KG1 (cell line): ENCODE measurements around the gene PCDHGA5.
"Not testable (repeated sequence)": the region's sequence is repeated elsewhere in the genome, so short reads cannot be mapped to it uniquely, and the experiment has no call there.

ENCODE experiments used
- DNase-seq: peaks from one replicate; lab custom pipeline; 2025; lab: John Stamatoyannopoulos, UW

The PCDHGA5 gene

GRCh38 chr5:141387557-141388311 is 23.8 kb downstream of the PCDHGA5 start, which contains the start of gene PCDHGB4:
TSS of gene PCDHGB4 (plus strand) at chr5:141387698. CDS start at chr5:141387885, 187 bp downstream.
- not testable (repeated sequence) for DNase-seq

DNA sequence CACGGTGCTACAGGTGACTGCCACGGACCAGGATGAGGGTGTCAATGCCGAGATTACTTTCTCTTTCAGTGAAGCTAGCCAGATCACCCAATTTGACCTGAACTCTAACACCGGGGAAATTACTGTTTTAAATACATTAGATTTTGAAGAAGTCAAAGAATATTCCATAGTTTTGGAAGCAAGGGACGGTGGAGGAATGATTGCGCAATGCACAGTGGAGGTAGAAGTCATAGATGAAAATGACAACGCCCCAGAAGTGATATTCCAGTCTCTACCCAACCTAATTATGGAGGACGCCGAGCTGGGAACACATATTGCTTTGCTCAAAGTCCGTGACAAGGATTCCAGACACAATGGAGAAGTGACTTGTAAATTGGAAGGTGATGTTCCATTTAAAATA is 24.7 kb downstream of the PCDHGA5 start:
- no peak for DNase-seq

DNA sequence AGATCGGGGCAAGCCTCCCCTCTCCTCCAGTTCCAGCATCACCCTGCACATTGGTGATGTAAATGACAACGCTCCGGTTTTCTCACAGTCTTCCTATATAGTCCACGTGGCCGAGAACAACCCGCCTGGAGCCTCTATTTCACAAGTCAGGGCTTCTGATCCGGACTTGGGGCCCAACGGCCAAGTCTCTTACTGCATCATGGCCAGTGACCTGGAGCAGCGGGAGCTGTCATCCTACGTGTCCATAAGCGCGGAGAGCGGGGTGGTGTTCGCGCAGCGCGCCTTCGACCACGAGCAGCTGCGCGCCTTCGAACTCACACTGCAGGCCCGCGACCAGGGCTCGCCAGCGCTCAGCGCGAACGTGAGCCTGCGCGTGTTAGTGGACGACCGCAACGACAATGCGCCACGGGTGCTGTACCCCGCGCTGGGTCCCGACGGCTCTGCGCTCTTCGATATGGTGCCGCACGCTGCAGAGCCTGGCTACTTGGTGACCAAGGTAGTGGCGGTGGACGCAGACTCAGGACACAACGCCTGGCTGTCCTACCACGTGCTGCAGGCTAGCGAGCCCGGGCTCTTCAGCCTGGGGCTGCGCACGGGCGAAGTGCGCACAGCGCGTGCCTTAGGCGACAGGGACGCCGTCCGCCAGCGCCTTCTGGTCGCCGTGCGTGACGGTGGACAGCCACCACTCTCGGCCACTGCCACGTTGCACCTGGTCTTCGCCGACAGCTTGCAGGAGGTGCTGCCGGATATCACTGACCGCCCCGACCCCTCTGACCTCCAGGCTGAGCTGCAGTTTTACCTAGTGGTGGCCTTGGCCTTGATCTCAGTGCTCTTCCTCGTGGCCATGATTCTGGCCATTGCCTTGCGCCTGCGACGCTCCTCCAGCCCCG is 25.4 kb downstream of the PCDHGA5 start:
- DNase-seq = no peak

DNA sequence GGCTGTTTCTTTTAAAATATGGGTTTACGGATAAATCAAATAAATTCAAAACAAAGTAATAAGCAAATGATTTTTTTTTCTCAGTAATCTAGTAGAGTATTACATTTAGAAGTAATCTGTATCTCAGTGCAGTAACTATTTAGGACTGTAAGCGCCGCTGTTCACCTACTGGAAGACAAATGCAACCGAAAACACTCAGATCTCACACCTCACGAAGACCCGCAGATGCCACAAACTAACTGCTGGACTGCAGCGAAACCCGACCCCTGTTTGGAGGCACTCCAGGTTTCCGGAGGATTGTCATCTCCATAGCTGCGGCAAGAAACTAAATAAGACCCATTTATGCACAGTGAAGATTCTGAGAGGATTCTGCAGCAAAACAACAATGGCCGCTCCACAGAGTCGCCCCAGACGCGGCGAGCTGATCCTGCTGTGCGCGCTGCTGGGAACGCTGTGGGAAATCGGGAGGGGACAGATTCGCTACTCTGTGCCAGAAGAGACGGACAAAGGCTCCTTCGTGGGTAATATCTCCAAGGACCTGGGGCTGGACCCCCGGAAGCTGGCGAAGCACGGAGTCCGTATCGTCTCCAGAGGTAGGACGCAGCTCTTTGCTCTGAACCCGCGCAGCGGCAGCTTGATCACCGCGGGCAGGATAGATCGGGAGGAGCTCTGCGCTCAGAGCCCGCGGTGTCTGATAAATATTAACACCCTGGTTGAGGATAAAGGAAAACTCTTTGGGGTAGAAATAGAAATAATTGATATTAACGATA is 28.7 kb downstream of the PCDHGA5 start, which contains the start of gene PCDHGA8:
PCDHGA8 (plus strand) TSS at position 205 of the 770 bp plus-strand sequence; CDS start at position 386, 181 bp downstream.
- DNase-seq = no peak

- no peak for DNase-seq
These were observed 29.3 kb downstream of the PCDHGA5 start for GRCh38 chr5:141393267-141393666.

GRCh38 chr5:141394401-141395187 is 30.6 kb downstream of the PCDHGA5 start:
- DNase-seq = not testable (repeated sequence)

DNA sequence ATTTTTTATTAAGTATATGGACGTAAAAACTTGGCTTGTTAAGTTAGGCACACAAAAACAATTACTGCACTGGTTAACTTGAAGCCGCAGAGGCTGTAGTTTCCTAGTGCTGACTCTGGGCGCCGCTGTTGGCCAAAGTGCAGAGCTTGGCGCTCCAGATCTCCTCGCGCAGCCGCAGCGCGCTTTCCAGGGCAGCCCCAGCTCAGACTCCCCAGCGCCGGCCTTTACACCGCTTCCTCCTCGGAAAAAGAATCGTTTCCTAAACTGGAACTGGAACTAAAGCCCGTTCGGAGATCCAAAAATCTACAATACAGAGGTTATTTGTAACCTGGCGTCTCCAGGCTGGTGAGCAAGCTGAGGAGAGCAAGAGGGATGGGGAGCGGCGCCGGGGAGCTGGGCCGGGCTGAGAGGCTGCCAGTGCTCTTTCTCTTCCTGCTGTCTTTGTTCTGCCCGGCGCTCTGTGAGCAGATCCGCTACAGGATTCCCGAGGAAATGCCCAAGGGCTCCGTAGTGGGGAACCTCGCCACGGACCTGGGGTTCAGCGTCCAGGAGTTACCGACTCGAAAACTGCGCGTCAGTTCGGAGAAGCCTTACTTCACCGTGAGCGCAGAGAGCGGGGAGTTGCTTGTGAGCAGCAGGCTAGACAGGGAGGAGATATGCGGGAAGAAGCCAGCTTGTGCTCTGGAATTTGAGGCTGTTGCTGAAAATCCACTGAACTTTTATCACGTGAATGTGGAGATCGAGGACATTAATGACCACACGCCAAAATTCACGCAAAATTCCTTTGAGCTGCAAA is 34.0 kb downstream of the PCDHGA5 start, which contains the start of gene PCDHGB5:
PCDHGB5 (plus strand) TSS at position 192 of the 796 bp plus-strand sequence; CDS start at position 373, 181 bp downstream.
- DNase-seq = not testable (repeated sequence)

GRCh38 chr5:141398608-141399007 is 34.6 kb downstream of the PCDHGA5 start:
- DNase-seq = no peak

DNA sequence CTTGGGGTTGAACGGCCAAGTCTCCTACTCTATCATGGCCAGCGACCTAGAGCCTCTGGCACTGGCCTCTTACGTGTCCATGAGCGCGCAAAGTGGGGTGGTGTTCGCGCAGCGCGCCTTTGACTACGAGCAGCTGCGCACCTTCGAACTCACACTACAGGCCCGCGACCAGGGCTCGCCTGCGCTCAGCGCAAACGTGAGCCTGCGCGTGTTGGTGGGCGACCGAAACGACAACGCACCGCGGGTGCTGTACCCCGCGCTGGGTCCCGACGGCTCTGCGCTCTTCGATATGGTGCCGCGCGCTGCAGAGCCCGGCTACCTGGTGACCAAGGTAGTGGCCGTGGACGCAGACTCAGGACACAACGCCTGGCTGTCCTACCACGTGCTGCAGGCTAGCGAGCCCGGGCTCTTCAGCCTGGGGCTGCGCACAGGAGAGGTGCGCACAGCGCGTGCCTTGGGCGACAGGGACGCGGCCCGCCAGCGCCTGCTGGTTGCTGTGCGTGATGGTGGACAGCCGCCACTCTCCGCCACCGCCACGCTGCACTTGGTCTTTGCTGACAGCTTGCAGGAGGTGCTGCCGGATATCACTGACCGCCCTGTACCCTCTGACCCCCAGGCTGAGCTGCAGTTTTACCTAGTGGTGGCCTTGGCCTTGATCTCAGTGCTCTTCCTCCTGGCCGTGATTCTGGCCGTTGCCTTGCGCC is 35.7 kb downstream of the PCDHGA5 start:
- DNase-seq = no peak

DNA sequence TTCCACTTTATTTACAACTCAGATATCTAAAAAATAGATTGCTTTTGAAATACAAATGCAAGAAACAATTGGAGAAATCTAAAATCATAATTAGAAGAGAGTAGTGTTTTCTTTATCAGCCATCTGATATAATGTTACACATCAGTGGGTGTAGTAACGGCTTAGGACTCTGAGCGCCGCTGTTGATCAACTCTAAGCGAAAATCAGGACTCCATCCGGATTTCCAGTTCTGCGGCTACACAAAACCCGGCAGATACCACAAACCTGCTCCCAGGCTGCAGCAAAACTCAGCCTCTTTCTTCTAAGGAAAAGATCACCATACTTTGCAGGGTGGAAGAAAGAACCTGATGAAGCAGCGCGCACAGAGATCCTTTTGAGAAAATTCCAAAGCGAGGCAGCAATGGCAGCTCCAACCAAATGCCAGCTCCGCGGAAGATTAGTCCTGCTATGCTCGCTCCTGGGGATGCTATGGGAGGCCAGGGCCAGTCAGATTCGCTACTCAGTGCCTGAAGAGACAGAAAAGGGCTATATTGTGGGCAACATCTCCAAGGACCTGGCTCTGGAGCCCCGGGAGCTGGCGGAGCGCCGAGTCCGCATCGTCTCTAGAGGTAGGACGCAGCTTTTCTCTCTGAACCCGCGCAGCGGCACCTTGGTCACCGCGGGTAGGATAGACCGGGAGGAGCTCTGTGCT is 38.7 kb downstream of the PCDHGA5 start, which contains the start of gene PCDHGA9:
PCDHGA9 (plus strand) TSS at position 226 of the 691 bp plus-strand sequence; CDS start at position 401, 175 bp downstream.
- DNase-seq = no peak

GRCh38 chr5:141403387-141403786 is 39.4 kb downstream of the PCDHGA5 start:
- no peak for DNase-seq

- not testable (repeated sequence) for DNase-seq
These were observed 44.0 kb downstream of the PCDHGA5 start, which contains the start of gene PCDHGB6 for GRCh38 chr5:141407790-141408505. TSS of gene PCDHGB6 (plus strand) at chr5:141408021. CDS start at chr5:141408203, 182 bp downstream.

DNA sequence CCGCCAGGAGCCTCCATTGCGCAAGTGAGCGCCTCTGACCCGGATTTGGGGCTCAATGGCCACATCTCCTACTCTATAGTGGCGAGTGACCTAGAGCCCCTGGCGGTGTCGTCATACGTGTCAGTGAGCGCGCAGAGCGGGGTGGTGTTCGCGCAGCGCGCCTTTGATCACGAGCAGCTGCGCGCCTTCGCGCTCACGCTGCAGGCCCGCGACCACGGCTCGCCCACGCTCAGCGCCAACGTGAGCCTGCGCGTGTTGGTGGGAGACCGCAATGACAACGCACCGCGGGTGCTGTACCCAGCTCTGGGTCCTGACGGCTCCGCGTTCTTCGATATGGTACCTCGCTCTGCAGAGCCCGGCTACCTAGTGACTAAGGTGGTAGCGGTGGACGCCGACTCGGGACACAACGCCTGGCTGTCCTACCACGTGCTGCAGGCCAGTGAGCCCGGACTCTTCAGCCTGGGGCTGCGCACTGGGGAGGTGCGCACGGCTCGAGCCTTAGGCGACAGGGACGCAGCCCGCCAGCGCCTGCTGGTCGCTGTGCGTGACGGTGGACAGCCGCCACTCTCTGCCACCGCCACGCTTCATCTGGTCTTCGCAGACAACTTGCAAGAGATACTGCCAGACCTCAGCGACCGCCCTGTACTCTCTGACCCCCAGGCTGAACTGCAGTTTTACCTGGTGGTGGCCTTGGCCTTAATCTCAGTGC is 45.8 kb downstream of the PCDHGA5 start:
- no peak for DNase-seq

- no peak for DNase-seq
These were observed 47.6 kb downstream of the PCDHGA5 start for GRCh38 chr5:141411575-141411974.

GRCh38 chr5:141412854-141413539 is 49.0 kb downstream of the PCDHGA5 start, which contains the start of gene PCDHGA10:
TSS of gene PCDHGA10 (plus strand) at chr5:141412987. CDS start at chr5:141413176, 189 bp downstream.
- DNase-seq = peak; percentile 5

- no peak for DNase-seq
These were observed 49.6 kb downstream of the PCDHGA5 start for GRCh38 chr5:141413540-141414069.
